ENCODE results near the gene EVA1A.

GRCh38 chr2:75526842-75527241 lies 33.9 kb downstream of the EVA1A start:
- TF ChIP-seq CTCF (tag by site-specific recombination; IDR thresholded peaks at IDR 0.05) (no peak), PRDM10 (tag by site-specific recombination; IDR thresholded peaks at IDR 0.05) (no peak), ZNF629 (tag by site-specific recombination; IDR thresholded peaks at IDR 0.05) (no peak), ZNF707 (tag by site-specific recombination; IDR thresholded peaks at IDR 0.05) (no peak)
